HepG2 (cell line): ENCODE results near the gene ZNF48. TPM values are rescaled to one million over a fixed set of nuclear protein-coding genes. Genes with fewer than 3 reads are reported as not detected.

ENCODE experiments used
- ATAC-seq: fragments of 200-7000 bp; cut with Tn5 transposase; 3 replicates; pipeline ENCODE4 v1.9.1; 2020; ENCODE audit warnings: mild to moderate bottlenecking, moderate library complexity
- BruUV-seq: library from RNA; stranded (reverse); fragments of 400-500 nt; replicated peaks from 2 replicates; lab custom pipeline; 2021; lab: Mats Ljungman, UMichigan
- CTCF ChIA-PET: fragments of 300-600 bp; formaldehyde crosslinking; extraction: SDS; loops from one replicate; lab custom pipeline; 2021; ENCODE audit warnings: low total read pairs, inconsistent platforms, low intra/inter-chr PET ratio; lab: Yijun Ruan, JAX
- POLR2A ChIA-PET: fragments of 350-600 bp; sonication (Branson Sonifier 250); formaldehyde crosslinking; loops from one replicate; lab custom pipeline; 2020; ENCODE audit warnings: antibody characterized with exemption, inconsistent platforms; lab: Yijun Ruan, JAX
- DNase-seq: peaks from one replicate; pipeline ENCODE4 v3.0.0-alpha.2; 2015; ENCODE audit warnings: low spot score
- FAIRE-seq: peaks from 3 replicates; lab custom pipeline; 2011; peaks lifted over from hg19 to GRCh38; lab: Jason Lieb, UNC
- H2AFZ ChIP-seq: one replicate; pipeline ENCODE4 v1.6.1; 2011; ENCODE audit warnings: low read length, inconsistent platforms
- H3K27ac ChIP-seq: fragments of 300-600 bp; 3 replicates; pipeline ENCODE4 v1.8.0; 2011; ENCODE audit warnings: mixed run types, mild to moderate bottlenecking, mixed read lengths, low read length, inconsistent platforms; ENCODE audit not compliant: insufficient read depth; ENCODE audit errors: extremely low read length
- H3K27me3 ChIP-seq, 2 experiments: fragments of 200-600 bp in 1 of 2; 2 replicates in 1 of 2; 3 replicates in 1 of 2; pipeline versions ENCODE4 v1.6.0 to v1.8.0; 2011; ENCODE audit warnings: low read length in 2 of 2, mild to moderate bottlenecking in 2 of 2, moderate library complexity in 2 of 2, inconsistent platforms in 1 of 2; ENCODE audit not compliant: insufficient read depth in 2 of 2, control insufficient read depth in 1 of 2
- H3K36me3 ChIP-seq, 2 experiments: fragments of 200-600 bp in 1 of 2; replicated peaks in 1 of 2; 2 replicates in 1 of 2; 3 replicates in 1 of 2; pipeline versions ENCODE4 v1.5.1 to v1.8.0; 2011; ENCODE audit warnings: low read length in 2 of 2, inconsistent platforms in 1 of 2; ENCODE audit not compliant: insufficient read depth in 2 of 2, control insufficient read depth in 1 of 2
- H3K4me1 ChIP-seq: 2 replicates; pipeline ENCODE4 v1.5.1; 2012; ENCODE audit warnings: low read length, inconsistent platforms; ENCODE audit not compliant: insufficient read depth
- H3K4me2 ChIP-seq: 2 replicates; pipeline ENCODE4 v1.6.0; 2011; ENCODE audit warnings: low read depth, low read length, inconsistent platforms
- H3K4me3 ChIP-seq, 3 experiments: fragments of 200-600 bp in 1 of 3; sonication (generic), shearing (Covaris generic) in 1 of 3; replicated peaks in 1 of 3; 2 replicates each; pipeline ENCODE4 v1.5.1; 2011 to 2016; ENCODE audit warnings: low read length in 3 of 3, inconsistent platforms in 2 of 3, low read depth in 2 of 3, mild to moderate bottlenecking in 2 of 3, control low read depth in 1 of 3, mixed read lengths in 1 of 3; ENCODE audit not compliant: insufficient read depth in 1 of 3
- H3K79me2 ChIP-seq: one replicate; pipeline ENCODE4 v1.6.1; 2011; ENCODE audit warnings: low read length, inconsistent platforms; ENCODE audit not compliant: insufficient read depth
- H3K9ac ChIP-seq: 2 replicates; pipeline ENCODE4 v1.6.0; 2011; ENCODE audit warnings: mild to moderate bottlenecking, low read depth, low read length, inconsistent platforms; ENCODE audit not compliant: insufficient read depth
- H3K9me3 ChIP-seq: 2 replicates; pipeline ENCODE4 v1.5.1; 2012; ENCODE audit warnings: mild to moderate bottlenecking, low read length
- H4K20me1 ChIP-seq: 2 replicates; pipeline ENCODE4 v1.6.0; 2011; ENCODE audit warnings: inconsistent platforms, mild to moderate bottlenecking, low read length, moderate library complexity; ENCODE audit not compliant: insufficient read depth
- CAMTA2 ChIP-seq: sonication (generic); formaldehyde crosslinking; IDR thresholded peaks from 2 replicates; pipeline ENCODE4 v1.4.0; 2020; ENCODE audit warnings: mild to moderate bottlenecking, missing genetic modification reagents, borderline replicate concordance
- JUND ChIP-seq: sonication (generic); formaldehyde crosslinking; IDR thresholded peaks from 2 replicates; pipeline ENCODE4 v1.8.0; 2022; ENCODE audit warnings: mild to moderate bottlenecking, missing genetic modification reagents
- POGZ ChIP-seq: sonication (generic); formaldehyde crosslinking; IDR thresholded peaks from 2 replicates; pipeline ENCODE4 v1.4.0; 2020; ENCODE audit warnings: mild to moderate bottlenecking, missing genetic modification reagents
- RFX1 ChIP-seq: fragments of 450-650 bp; IDR thresholded peaks from 2 replicates; pipeline ENCODE4 v1.6.1; 2017
- ZBTB21 ChIP-seq: sonication (generic); formaldehyde crosslinking; IDR thresholded peaks from 2 replicates; pipeline ENCODE4 v1.4.0; 2020; ENCODE audit warnings: missing genetic modification reagents
- ZNF121 ChIP-seq: sonication (generic); formaldehyde crosslinking; IDR thresholded peaks from 2 replicates; pipeline ENCODE4 v1.5.0; 2020; ENCODE audit warnings: mild to moderate bottlenecking, missing genetic modification reagents
- ZNF281 ChIP-seq: sonication (generic); formaldehyde crosslinking; IDR thresholded peaks from 2 replicates; pipeline ENCODE4 v1.4.0; 2020; ENCODE audit warnings: missing genetic modification reagents, borderline replicate concordance
- WGBS: methylation state at CpG from one replicate; pipeline ENCODE4 v1.1.6; 2017; ENCODE audit warnings: low lambda C conversion rate; 5-methylcytosine and 5-hydroxymethylcytosine counted together
- in situ Hi-C: cut with HindIII; loops from 2 replicates; pipeline ENCODE4 v1.10.0; 2017; ENCODE audit warnings: low pct_unique_long_range_greater_than_20kb; ENCODE audit not compliant: extremely low pct_ligation_motif_present
- intact Hi-C: fragments of 100-400 bp; cut with micrococcal nuclease; formaldehyde crosslinking; loops from one replicate; pipeline ENCODE4 v1.10.0; 2022; ENCODE audit not compliant: unreplicated experiment
- polyA plus RNA-seq, 8 experiments: library from polyadenylated mRNA; depleted of rRNA in 3 of 8; stranded (reverse) in 7 of 8; unstranded in 1 of 8; fragments of >200 nt; fragmentation: Illumina TruSeq in 4 of 8; extraction: Trizol in 4 of 8; gene quantifications; 2 replicates each; pipeline versions ENCODE4 v1.2.1 to v1.2.3, GENCODE V29; 2011 to 2016; ENCODE audit warnings: low read depth in 4 of 8, missing spikeins in 1 of 8, mixed read lengths in 1 of 8; ENCODE audit not compliant: insufficient read depth in 1 of 8
- total RNA-seq, 5 experiments: library from RNA; depleted of rRNA; stranded (reverse); fragments of >200 nt; fragmentation: Illumina TruSeq; extraction: Trizol; gene quantifications; 2 replicates each; pipeline ENCODE4 v1.2.3, GENCODE V29; 2016; ENCODE audit warnings: low read depth in 1 of 5

ZNF48 gene
- total and polyA plus RNA-seq, 2 of the 13 experiments (the other 11 are each of a cell fraction or from before 2014, with no cell fraction given), result 9.9 to 12.3 TPM

DNA sequence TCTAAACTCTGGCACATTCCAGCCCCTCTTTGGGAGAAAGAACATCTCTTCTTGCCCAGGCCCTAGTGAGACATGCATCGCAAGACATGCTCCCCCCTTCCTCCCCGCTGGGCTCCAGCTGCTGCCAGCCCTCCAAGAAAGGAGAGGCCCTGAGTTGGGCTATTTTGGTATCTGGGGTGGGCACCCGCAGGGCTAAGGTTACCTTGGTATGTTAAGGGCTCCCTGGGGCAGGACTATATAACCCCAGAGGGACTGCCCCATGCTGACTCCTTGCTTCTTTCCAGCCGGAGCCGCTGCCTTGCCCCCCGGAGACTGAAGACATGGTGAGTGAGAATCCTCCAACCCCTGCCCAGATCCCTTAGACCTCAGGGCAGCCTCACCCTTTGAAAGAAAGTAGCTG is 20.7 kb upstream of the ZNF48 start, which contains the start of gene MYL11:
TSS of gene MYL11 (plus strand) at position 265 of the 400 bp plus-strand sequence. CDS start at position 321, 56 bp downstream.
- ChIA-PET POLR2A (no interaction called here), CTCF (no interaction called here)
- BruUV-seq, result no TSS peak
- H3K79me2 ChIP-seq, result peaks cover 4% of the 10 kb centered on the region
- no peak within 1 kb of the TSS for H3K4me2 ChIP-seq
- H3K27me3 ChIP-seq, result no peaks in the 10 kb centered on the region
- no peaks in the 10 kb centered on the region for H3K36me3 ChIP-seq
- no peak within 1 kb of the TSS for H2AFZ ChIP-seq
- no peaks in the 10 kb centered on the region for H3K9me3 ChIP-seq
- H3K4me3 ChIP-seq, result no peak within 1 kb of the TSS
- FAIRE-seq (no peak), ATAC-seq (no peak), DNase-seq (no peak)
- in situ Hi-C loops, result no loop called here
- no peak for TF ChIP-seq RFX1
- TF ChIP-seq ZNF121 (CRISPR knock-in tag), result 0 out of 2 replicates have a peak, but pooled peaks have one; percentile 5
- no peak within 1 kb of the TSS for H3K9ac ChIP-seq
- 64% methylated on average over 6 of the region's 6 CpGs for whole genome bisulfite sequencing
- H3K27ac ChIP-seq, result no peak within 1 kb of the TSS
- intact Hi-C loops, result no loop called here
- H4K20me1 ChIP-seq, result no peaks in the 10 kb centered on the region; the same call in 1 of the 2 replicates
- H3K4me1 ChIP-seq, result peaks cover 42% of the 10 kb centered on the region

- Histone ChIP-seq H3K36me3 (no peaks in the 10 kb centered on the region), H4K20me1 (no peaks in the 10 kb centered on the region), H3K9ac (no peak overlapping the region), H3K27me3 (no peaks in the 10 kb centered on the region), H3K27ac (no peak overlapping the region), H3K4me3 (no peak overlapping the region), H2AFZ (no peak overlapping the region), H3K79me2 (peaks cover 2% of the 10 kb centered on the region), H3K4me2 (no peak overlapping the region), H3K9me3 (no peaks in the 10 kb centered on the region), H3K4me1 (peaks cover 56% of the 10 kb centered on the region)
- POLR2A ChIA-PET, result no interaction called here
- WGBS, result 82% methylated on average over 8 of the region's 8 CpGs
- intact Hi-C loops (no loop called here), in situ Hi-C loops (no loop called here)
- DNase-seq (no peak), ATAC-seq (no peak), FAIRE-seq (no peak)
- no TSS peak for BruUV-seq
- CTCF ChIA-PET, result no interaction called here
- no peak for TF ChIP-seq JUND (CRISPR knock-in tag)
- TF ChIP-seq ZBTB21 (CRISPR knock-in tag), result no peak
- TF ChIP-seq CAMTA2 (CRISPR knock-in tag), result no peak
- TF ChIP-seq POGZ (CRISPR knock-in tag), result no peak
- TF ChIP-seq ZNF281 (CRISPR knock-in tag), result no peak
Measured at GRCh38 chr16:30375864-30376263, 19.4 kb upstream of the ZNF48 start.
